Right ventricle myocardium inferior (tissue), 1 donor: ENCODE measurements around the gene NCAPH2. TPM values are rescaled to one million over a fixed set of nuclear protein-coding genes. Genes with fewer than 3 reads are reported as not detected.

Source experiments
- ATAC-seq: fragments of 200-7000 bp; cut with Tn5 transposase; one replicate; pipeline ENCODE4 v1.9.1; 2020; ENCODE audit warnings: mild to moderate bottlenecking, moderate library complexity
- DNase-seq: peaks from one replicate; pipeline ENCODE4 v3.0.0; 2021; ENCODE audit errors: missing footprints
- intact Hi-C: fragments of 100-400 bp; cut with DNase I; formaldehyde crosslinking; loops from one replicate; pipeline ENCODE4 v1.11.0; 2022
- total RNA-seq: library from RNA; stranded (reverse); fragmentation: NEBNext Ultra II Directional; extraction: Animal tissue kit (Norgen Biotek cat#: 25700); gene quantifications from one replicate; pipeline ENCODE4 v1.2.1, GENCODE V29; 2021
- donor health status: DM: no; HTN: yes; CAD: no; lungs with severe emphysema.

The NCAPH2 gene
- total RNA-seq, 1 donor from 2014 or later = 26.7 TPM

DNA sequence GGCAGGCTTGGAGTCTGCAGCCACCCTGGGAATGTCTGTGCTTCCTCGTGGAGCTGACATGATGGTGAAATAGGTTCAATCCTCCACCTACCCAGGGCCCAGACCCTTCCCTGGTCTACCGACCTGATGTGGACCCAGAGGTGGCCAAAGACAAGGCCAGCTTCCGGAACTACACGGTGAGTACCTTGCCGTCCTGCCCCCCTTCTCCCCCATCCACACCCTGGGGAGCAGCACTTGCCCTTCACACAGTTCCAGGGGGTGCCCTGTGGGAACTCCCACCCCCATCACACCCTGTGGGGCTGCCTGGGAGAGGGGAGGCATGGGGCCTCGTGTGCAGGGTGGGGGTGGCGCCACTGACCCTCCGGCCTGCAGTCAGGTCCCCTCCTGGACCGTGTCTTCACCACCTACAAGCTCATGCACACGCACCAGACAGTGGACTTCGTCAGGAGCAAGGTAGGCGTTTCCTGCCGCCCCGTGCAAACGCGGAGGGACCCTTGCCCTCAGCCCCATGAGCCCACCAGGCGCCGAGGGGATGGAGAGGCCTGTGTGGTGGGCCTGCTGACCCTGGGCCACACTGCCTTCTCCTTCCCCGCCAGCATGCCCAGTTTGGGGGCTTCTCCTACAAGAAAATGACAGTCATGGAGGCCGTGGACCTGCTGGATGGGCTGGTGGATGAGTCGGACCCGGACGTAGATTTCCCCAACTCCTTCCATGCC is 20.6 kb upstream of the NCAPH2 start:
- DNase-seq (no peak), ATAC-seq (no peak)
- intact Hi-C loops = no loop called here

DNA sequence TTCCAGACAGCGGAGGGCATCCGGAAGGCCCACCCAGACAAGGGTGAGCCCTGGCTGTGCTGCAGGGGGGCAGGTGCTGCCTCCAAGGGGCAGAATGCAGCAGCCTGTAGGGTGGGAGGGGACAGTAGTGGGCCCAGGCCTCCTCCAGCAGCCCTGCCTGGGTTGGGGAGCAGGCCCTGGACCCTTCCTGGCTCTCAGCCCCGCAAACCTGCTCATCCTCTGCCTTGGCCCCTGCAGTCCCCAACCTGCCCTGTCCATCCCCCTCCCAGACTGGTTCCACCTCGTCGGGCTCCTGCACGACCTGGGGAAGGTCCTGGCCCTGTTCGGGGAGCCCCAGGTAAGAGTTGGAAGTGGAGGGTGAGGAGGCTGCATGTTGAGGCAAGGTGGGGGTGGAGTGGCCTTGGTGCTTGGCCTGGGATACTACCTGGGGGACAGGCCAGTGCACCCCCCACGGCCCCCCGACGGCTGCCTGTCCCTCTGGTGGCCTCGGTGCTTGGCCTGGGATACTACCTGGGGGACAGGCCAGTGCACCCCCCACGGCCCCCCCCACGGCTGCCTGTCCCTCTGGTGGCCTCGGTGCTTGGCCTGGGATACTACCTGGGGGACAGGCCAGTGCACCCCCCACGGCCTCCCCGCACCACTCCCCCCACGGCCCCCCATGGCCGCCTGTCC is 19.9 kb upstream of the NCAPH2 start:
- intact Hi-C loops = no loop called here
- DNase-seq (no peak), ATAC-seq (no peak)

DNA sequence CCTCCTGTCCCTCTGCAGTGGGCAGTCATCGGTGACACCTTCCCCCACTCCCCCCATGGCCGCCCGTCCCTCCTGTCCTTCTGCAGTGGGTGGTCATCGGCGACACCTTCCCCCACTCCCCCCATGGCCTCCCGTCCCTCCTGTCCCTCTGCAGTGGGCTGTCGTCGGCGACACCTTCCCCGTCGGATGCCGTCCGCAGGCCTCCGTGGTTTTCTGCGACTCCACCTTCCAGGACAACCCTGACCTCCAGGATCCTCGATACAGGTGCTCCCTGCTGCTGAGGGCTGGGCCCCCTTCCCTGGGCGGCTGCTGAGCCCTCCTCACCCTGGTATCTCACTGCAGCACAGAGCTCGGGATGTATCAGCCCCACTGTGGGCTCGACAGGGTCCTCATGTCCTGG is 19.1 kb upstream of the NCAPH2 start:
- intact Hi-C loops = no loop called here
- no peak for ATAC-seq
- DNase-seq = no peak

DNA sequence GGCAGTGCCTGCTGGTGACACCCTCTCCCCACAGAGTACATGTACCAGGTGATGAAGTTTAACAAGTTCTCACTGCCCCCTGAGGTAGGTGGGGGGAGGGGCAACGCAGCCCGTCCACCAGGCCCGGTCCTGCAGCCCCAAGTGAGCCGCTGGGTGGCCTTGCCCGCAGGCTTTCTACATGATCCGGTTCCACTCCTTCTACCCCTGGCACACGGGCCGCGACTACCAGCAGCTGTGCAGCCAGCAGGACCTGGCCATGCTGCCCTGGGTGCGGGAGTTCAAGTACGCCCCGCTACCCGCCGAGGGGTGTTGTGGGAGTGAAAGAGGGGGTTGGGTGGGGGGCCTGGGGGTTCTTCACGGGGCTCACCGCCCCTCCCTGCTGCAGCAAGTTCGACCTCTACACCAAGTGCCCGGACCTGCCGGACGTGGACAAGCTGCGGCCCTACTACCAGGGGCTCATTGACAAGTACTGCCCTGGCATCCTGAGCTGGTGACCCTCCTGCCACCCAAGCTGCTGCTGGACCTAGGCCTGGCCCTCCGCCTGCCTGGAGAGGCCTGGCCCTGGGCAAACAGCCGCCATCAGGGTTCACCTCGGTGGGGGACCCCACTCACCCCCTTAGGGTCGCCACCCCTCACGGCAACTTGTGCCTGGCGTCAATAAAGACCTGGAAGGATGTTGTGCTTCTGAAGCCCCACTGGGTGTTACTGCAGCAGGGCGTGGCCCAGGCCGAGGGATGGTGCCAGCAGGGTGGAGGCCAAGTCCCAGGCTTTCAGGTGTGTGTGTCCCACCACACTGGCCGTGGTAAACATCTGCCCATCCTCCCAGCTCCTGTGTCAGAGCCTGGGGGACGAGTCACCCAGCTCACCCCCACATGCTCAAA is 18.4 kb upstream of the NCAPH2 start:
- intact Hi-C loops = no loop called here
- DNase-seq = no peak
- no peak for ATAC-seq

DNA sequence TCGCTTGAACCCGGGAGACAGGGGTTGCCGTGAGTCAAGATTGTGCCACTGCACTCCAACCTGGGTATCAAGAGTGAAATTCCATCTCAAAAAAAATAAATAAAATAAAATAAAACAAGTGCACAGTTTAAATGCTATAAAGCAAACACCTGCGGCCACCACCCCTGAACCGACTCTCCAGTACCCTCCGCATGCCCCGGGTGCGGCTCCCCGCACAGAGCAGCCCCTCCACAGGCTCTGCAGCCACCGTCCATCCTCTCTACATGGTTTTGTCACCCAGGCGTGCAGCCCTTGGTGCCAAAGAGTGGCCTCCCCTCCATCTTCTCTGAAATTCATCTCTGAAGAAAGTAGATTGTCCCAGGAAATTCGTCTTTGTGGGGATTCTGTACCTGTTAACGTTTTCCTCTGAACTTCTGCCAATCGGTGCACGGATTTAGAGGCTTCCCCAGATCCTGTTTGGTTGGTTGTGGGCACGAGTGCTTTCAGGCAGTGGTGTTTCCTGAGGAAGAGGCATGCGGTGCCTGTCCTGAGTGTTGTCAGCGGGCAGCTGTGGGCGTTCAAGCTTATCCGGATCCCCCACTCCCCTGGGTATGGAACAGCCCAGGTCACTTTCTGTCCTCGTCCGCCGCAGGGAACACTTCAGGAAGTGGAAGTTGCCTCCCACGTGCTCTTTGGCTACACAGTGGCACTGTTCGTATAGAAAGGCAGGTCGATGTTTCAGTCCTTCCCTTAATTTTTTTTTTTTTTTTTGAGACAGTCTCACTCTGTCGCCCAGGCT is 17.3 kb upstream of the NCAPH2 start:
- intact Hi-C loops = no loop called here
- no peak for DNase-seq
- no peak for ATAC-seq

DNA sequence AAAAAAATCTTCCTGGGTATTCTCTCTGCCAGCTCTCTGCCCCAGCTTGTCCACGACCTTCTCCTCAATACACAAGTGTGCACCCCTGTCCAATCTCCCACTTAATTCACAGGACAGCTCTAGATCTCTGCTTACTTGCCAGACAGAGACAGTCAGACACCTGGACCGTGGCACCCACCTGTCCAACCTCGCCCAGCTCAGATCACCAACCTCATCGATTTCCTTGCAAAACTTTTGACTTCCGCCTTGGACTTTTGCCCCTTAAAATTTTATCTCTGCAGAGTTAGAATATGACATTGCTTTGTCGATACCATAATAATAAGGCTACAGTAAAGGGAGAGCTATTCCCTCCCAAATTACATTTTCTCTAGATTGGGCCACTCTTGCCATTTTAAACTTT is 10.9 kb upstream of the NCAPH2 start:
- intact Hi-C loops = no loop called here
- ATAC-seq (no peak), DNase-seq (no peak)

DNA sequence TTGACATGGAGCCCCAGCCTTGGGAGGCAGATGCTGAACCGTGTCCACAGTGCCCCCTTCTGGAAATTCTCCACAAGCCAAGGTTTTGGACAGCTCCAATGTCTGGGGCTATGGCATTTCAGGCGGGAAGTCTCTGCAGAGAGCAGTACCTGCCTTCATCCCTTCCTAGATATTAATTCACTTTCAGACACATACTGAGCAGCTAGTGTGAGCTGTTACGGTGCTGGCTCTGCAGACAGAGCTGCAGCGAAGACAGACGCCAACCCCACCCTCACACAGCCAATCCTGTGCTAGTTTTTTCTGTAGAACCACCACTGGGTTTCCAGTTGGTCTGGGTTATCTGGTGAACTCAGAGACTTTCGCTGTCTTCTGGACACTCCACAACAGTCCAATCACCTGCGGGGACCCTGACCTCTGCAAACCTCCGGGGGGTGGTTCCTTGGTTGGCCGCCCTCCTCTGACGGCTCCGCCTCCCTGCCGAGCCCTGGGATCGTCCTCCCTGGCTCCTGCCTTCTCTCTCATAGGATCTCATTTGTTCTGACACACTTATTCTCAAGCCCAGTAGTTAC is 9.6 kb upstream of the NCAPH2 start:
- DNase-seq (peak; percentile 67), ATAC-seq (peak; percentile 68)
- intact Hi-C loops = no loop called here

DNA sequence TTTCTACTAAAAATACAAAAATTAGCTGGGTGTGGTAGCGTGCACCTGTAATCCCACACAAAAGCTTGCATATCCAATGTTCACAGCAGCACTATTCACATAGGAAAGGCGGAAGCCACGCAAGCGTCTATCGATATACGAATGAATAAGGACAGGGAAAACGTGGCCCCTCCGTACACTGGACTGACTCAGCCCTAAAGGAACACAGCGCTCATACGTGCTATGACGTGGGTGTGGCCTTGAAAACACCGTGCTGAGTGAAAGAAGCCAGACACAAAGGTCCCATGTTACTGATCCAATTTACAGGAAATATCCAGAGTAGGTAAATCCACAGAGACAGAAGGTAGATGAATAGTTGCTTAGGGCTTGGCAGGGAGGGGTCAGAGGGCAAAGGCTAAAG is 7.6 kb upstream of the NCAPH2 start:
- ATAC-seq (no peak), DNase-seq (peak; percentile 9)
- intact Hi-C loops = no loop called here

DNA sequence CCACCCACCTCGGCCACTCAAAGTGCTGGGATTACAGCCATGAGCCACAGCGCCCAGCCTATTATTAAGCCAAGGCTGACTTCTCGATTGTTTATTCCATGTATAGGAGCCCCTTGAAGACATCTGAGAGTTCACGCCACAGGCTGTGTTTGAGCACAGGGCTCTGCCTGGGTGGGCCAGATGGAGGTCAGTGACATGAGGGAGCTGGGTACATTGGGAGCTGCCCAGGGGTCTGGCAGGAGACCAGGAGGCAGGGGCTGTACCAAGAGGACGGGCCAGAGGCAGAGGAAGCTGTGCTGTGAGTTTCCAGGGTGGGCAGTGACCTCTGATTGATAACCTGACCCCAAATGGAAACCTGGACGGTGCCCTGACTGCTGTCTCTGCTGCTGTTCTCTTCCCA is 5.9 kb upstream of the NCAPH2 start:
- DNase-seq = peak; percentile 55
- intact Hi-C loops = no loop called here
- ATAC-seq = no peak

DNA sequence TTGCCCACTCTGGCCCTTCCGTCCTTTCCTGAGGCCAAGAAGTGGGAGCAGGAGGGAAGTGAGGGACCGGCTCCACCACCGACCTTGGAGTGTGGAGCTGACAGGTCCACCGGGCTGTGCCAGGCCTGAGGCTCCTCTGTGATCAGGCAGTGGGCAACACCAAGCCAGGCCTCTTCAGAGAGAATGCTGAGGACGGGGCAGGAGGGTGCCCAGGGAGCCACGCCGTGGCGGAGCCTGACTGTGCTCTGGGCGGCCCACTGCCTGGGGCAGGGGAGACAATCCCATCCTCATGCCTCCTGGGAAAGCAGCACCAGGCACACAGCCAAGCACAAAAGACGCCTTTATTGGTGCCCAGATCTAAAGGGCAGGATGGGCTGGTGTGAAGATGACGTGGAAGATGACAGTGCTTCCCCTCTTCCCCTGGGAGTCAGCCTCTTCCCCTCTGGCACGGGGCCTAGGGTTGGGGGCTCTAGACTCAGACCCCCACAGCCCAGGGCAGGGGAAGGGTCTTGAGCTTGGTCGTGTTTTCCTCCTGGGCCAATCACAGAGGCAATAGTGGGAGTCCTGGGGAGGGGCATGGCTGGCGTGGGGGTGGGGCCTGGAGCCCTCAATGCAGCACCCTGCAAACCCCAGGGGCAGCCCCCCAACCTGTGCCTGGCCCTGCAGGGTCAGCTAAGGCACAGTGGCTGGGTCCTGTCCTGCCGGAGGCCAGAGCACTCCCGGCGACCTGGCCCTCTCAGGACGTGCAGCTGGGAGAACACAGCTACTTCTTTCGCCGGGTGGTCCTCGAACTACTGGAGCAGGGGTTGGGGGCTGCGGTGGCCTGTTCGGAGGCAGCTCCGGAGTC is 5.2 kb upstream of the NCAPH2 start:
- DNase-seq = peak; percentile 34
- intact Hi-C loops = no loop called here
- no peak for ATAC-seq

DNA sequence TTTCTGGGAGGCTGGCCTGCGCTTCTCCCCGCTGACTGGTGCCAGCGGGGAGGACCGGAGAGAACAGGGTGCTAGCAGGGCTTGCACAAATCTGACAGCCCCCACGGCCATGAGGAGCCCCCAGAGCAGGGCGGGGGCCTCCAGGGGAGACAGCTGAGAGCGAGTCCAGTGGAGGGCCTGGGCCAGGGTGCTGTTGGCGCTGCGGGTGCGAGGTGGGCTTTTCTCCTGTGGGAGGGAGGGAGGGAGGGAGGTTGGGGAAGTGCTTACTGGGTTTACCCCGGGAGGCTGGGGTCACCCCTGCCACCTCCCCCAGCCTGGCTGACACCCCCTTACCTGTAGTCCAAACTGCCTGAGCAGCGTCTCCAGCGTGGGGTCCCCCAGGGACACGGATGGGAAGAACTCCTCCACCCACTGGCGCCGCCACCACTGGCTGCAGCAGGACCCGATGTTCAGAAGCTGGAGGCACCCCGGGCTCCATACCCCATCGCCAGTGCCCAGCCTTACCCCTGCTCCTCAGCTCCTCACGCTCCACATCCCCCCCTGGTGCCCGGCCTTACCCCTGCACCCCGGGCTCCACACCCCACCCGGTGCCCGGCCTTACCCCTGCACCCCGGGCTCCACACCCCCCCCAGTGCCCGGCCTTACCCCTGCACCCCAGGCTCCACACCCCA is 4.4 kb upstream of the NCAPH2 start:
- peak; percentile 56 for DNase-seq
- ATAC-seq = no peak
- intact Hi-C loops = no loop called here

DNA sequence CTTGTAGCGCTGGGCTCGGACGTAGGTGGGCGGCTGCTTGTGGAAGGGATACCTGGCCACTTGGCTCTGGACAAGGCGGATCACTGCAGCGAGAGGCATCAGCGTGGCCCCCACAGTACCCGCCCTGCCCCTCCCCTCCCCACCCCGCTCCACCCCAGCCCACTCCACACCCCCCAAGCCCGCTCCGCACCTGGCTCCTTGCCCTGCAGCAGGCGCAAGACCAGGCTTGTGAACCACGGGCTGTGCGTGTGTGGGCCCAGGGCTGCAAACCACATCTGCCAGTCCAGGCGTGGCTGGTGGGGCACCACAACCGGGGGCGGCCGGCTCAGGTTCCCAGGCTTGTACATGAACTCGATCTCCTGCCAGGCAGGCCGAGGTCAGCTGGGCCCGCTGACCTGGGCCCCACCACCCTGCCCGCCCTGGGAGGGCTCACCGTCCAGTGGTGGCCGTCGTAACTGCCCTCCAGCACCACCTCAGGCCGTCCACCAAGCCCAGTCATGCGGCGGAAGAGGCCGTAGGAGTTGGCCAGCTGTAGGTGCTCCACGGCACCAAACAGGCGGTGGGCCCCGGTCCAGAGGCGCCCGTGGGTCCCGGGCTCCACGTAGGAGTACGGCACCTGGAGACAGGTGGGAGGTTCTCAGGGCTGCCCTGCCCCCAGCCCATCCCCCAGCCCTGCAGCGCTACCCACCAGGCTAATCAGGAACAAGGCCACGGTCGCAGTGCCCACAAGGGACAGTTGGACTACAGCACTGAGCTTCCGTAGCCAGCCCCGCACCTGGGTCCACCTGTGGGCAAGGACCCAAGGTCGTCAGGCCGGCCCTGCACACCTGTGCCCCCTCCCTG is 3.4 kb upstream of the NCAPH2 start:
- no peak for ATAC-seq
- intact Hi-C loops = loop anchor here (5.0 kb wide), 2 partner anchors 78 to 252 kb away; partner anchors contain the start of genes CHKB and HDAC10
- DNase-seq = peak; percentile 74

DNA sequence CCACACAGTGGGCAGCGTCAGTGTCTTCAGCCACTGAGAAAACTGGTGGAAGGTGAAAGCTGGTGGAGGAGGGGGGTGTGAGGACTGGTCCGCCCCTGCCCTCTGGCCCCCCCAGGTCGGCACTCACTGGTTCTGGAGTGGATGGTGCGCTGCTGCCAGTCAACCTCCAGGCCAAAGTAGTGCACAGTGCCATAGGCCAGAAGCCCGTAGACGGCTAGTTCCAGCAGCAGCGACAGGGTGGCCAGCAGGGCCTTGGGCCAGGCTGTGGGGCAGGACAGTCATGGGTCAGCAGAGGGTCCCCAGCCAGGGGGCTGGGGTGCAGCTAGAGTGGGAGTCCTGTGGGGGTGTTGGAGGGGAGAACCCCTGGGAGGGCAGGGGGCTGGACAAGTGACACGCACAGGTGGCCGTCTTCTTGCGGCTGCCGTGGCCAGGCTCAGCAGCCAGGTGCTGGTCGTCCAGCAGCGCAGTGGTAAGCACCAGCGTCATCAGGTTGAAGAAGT is 2.7 kb upstream of the NCAPH2 start:
- intact Hi-C loops = loop anchor here (5.0 kb wide), 2 partner anchors 77 to 253 kb away; partner anchors contain the start of genes CHKB and HDAC10
- DNase-seq (peak; percentile 64), ATAC-seq (no peak)

DNA sequence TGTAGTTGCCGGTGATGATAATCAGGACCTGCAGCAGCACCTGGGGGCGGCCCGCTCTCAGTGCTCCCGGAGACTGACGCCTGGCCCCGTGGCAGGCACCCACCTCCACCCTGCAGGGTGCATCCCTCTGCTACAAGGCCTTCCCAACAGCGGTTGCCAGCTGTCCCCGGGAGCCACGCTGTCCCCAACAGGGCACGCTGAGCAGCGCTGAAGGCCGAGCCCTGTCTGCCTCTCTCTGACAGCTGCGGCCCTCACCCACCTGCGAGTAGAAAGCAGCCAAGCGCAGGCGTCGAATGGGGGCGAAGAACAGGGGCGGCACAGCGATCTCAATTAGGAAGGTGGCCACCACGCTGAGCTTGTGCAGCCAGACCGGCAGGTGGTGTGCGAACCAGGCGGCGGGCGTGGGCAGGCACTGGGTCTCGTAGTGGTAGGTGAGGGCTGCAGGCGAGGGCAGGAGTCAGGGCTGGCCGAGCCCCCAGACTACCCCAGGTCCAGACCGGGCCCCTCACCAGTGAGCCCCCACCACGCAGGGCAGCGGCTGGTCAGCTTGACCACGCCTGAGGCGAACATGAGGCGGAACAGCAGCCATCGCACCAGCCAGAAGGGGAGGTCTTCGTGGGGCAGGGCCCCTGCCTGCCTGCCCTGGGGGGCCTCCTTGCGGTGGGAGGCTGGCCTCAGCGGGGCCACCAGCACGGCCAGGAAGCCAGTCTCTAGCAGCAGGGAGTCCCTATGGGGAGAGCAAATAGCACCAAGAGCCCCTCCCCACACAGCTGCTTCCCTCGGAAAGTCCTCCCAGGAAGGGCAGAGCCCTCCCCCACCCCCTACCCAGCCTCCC is 2.0 kb upstream of the NCAPH2 start:
- ATAC-seq (no peak), DNase-seq (peak; percentile 60)
- intact Hi-C loops = loop anchor here (5.0 kb wide), 2 partner anchors 76 to 254 kb away; partner anchors contain the start of genes CHKB and HDAC10
